Omental fat pad (tissue), 4 donors: ENCODE data around the gene LRRIQ4. TPM values are rescaled to one million over a fixed set of nuclear protein-coding genes. Genes with fewer than 3 reads are reported as not detected.

ENCODE experiments used
- ATAC-seq: fragments of 150-250 bp; one replicate; pipeline ENCODE4 v1.9.1; 2016; ENCODE audit warnings: mild to moderate bottlenecking, moderate library complexity; ENCODE audit not compliant: low FRiP score
- DNase-seq: peaks from one replicate; pipeline ENCODE4 v3.0.0-alpha.2; 2019; ENCODE audit warnings: low spot score
- CTCF ChIP-seq, 3 donors: fragments of 450-650 bp; IDR thresholded peaks; one replicate each; pipeline ENCODE4 v1.5.1; 2016 to 2017; ENCODE audit warnings: antibody characterized with exemption in 3 of 3, mild to moderate bottlenecking in 3 of 3, moderate library complexity in 2 of 3
- total RNA-seq, 4 donors: library from RNA; depleted of rRNA; stranded (reverse); fragments of >200 nt; gene quantifications; one replicate each; pipeline ENCODE4 v1.1.0, GENCODE V29; 2016

LRRIQ4 gene
- total RNA-seq, 4 donors from 2014 or later: 0.25 TPM; not detected in 3

- no peak for DNase-seq
- ATAC-seq: peak; percentile 68
- TF ChIP-seq CTCF (IDR thresholded peaks at IDR 0.05): no peak
These were observed 40.3 kb upstream of the LRRIQ4 start for GRCh38 chr3:169772305-169772896.

- TF ChIP-seq CTCF (IDR thresholded peaks at IDR 0.05): no peak
- DNase-seq (peak; percentile 80), ATAC-seq (peak; percentile 93)
These were observed 39.5 kb upstream of the LRRIQ4 start, which contains the start of gene MYNN for GRCh38 chr3:169772897-169773816. TSS of gene MYNN (plus strand) at chr3:169773396. CDS start at chr3:169774296, 900 bp downstream.

- no peak for TF ChIP-seq CTCF (IDR thresholded peaks at IDR 0.05)
- no peak for DNase-seq
- ATAC-seq: no peak
These were observed 38.5 kb upstream of the LRRIQ4 start for GRCh38 chr3:169774186-169774585.

- ATAC-seq (no peak), DNase-seq (no peak)
- TF ChIP-seq CTCF (IDR thresholded peaks at IDR 0.05): no peak
These were observed 34.8 kb upstream of the LRRIQ4 start for GRCh38 chr3:169777822-169778221.

GRCh38 chr3:169780742-169781141 lies 31.9 kb upstream of the LRRIQ4 start:
- no peak for ATAC-seq
- TF ChIP-seq CTCF (IDR thresholded peaks at IDR 0.05): no peak

GRCh38 chr3:169781209-169781855 lies 31.3 kb upstream of the LRRIQ4 start:
- ATAC-seq: no peak
- DNase-seq: no peak
- no peak for TF ChIP-seq CTCF (IDR thresholded peaks at IDR 0.05)

More at GRCh38 chr3:169780742-169781141, 31.9 kb upstream of the LRRIQ4 start:
- DNase-seq: no peak
